GM23338 (cell line): Measurements from ENCODE around the gene DCLK1. TPM values are rescaled to one million over a fixed set of nuclear protein-coding genes. Genes with fewer than 3 reads are reported as not detected.

Experiments
- ATAC-seq: fragments of 200-7000 bp; cut with Tn5 transposase; 3 replicates; pipeline ENCODE4 v1.9.1; 2020
- DNase-seq: peaks from one replicate; pipeline ENCODE4 v3.0.0-alpha.2; 2015; ENCODE audit warnings: low spot score
- H2AFZ ChIP-seq: fragments of 200-600 bp; sonication (generic); 2 replicates; pipeline ENCODE4 v1.8.0; 2016; ENCODE audit warnings: antibody characterized with exemption, mild to moderate bottlenecking, moderate library complexity
- H3F3A ChIP-seq: fragments of 200-600 bp; sonication (generic); replicated peaks from 2 replicates; pipeline ENCODE4 v1.8.0; 2017; ENCODE audit warnings: antibody characterized with exemption, mixed run types, low read depth
- H3K27ac ChIP-seq: fragments of 200-600 bp; sonication (generic); 2 replicates; pipeline ENCODE4 v1.6.1; 2016; ENCODE audit warnings: low read depth
- H3K27me3 ChIP-seq: fragments of 200-600 bp; sonication (generic); 2 replicates; pipeline ENCODE4 v1.8.0; 2016; ENCODE audit warnings: mild to moderate bottlenecking, mixed run types, moderate library complexity; ENCODE audit not compliant: insufficient read depth
- H3K36me3 ChIP-seq: fragments of 200-600 bp; sonication (generic); 2 replicates; pipeline ENCODE4 v1.8.0; 2016; ENCODE audit warnings: mild to moderate bottlenecking; ENCODE audit not compliant: insufficient read depth
- H3K4me1 ChIP-seq: fragments of 200-600 bp; sonication (generic); 2 replicates; pipeline ENCODE4 v1.8.0; 2016; ENCODE audit warnings: mild to moderate bottlenecking, moderate library complexity; ENCODE audit not compliant: insufficient read depth
- H3K4me2 ChIP-seq: fragments of 200-600 bp; sonication (generic); 2 replicates; pipeline ENCODE4 v1.7.1; 2017; ENCODE audit warnings: mixed run types
- H3K4me3 ChIP-seq: fragments of 200-600 bp; sonication (generic); 2 replicates; pipeline ENCODE4 v1.6.1; 2016; ENCODE audit warnings: mixed run types
- H3K79me2 ChIP-seq: fragments of 200-600 bp; sonication (generic); replicated peaks from 2 replicates; pipeline ENCODE4 v1.8.0; 2017; ENCODE audit warnings: mild to moderate bottlenecking; ENCODE audit not compliant: insufficient read depth
- H3K9me2 ChIP-seq: fragments of 200-600 bp; sonication (generic); 2 replicates; pipeline ENCODE4 v1.8.0; 2017; ENCODE audit not compliant: insufficient read depth
- H4K20me1 ChIP-seq: fragments of 200-600 bp; sonication (generic); replicated peaks from 2 replicates; pipeline ENCODE4 v1.8.0; 2017; ENCODE audit warnings: mild to moderate bottlenecking; ENCODE audit not compliant: insufficient read depth
- H3K27ac Mint-ChIP-seq: 2 replicates; pipeline ENCODE4 v1.8.0; 2020; ENCODE audit warnings: inconsistent platforms, mild to moderate bottlenecking, moderate library complexity, mixed read lengths
- H3K27me3 Mint-ChIP-seq: 3 replicates; pipeline ENCODE4 v1.8.0; 2022; ENCODE audit warnings: low read depth, mild to moderate bottlenecking, moderate library complexity, mixed read lengths, inconsistent platforms; ENCODE audit not compliant: insufficient read depth, poor library complexity
- H3K36me3 Mint-ChIP-seq: 3 replicates; pipeline ENCODE4 v1.8.0; 2021; ENCODE audit warnings: low read depth, mild to moderate bottlenecking, inconsistent platforms, moderate library complexity, mixed read lengths
- H3K4me1 Mint-ChIP-seq: 3 replicates; pipeline ENCODE4 v1.8.0; 2020; ENCODE audit warnings: mild to moderate bottlenecking, inconsistent platforms, mixed read lengths
- H3K4me3 Mint-ChIP-seq: 3 replicates; pipeline ENCODE4 v1.8.0; 2021; ENCODE audit warnings: moderate library complexity, mild to moderate bottlenecking, inconsistent platforms, mixed read lengths
- H3K9me3 Mint-ChIP-seq: 3 replicates; pipeline ENCODE4 v1.8.0; 2020; ENCODE audit warnings: moderate library complexity, mild to moderate bottlenecking, inconsistent platforms, mixed read lengths
- CREB1 ChIP-seq: fragments of 250-450 bp; sonication (Bioruptor Pico); IDR thresholded peaks from 2 replicates; pipeline ENCODE4 v1.5.0; 2020; ENCODE audit warnings: low read depth, mild to moderate bottlenecking, moderate library complexity
- CTCF ChIP-seq, 2 experiments: fragments of 200-600 bp in 1 of 2; sonication (generic) in 1 of 2; conservative IDR thresholded peaks; 2 replicates each; pipeline versions ENCODE4 v1.5.1 to v1.6.1; 2016 to 2017; ENCODE audit warnings: antibody characterized with exemption in 2 of 2, low read depth in 2 of 2, mild to moderate bottlenecking in 2 of 2, moderate library complexity in 1 of 2
- EZH2 ChIP-seq: fragments of 200-600 bp; sonication (generic); IDR thresholded peaks from one replicate; pipeline ENCODE4 v1.8.0; 2017; ENCODE audit warnings: antibody characterized with exemption, mild to moderate bottlenecking, low read depth; ENCODE audit not compliant: unreplicated experiment
- EZH2phosphoT487 ChIP-seq: fragments of 200-600 bp; sonication (generic); IDR thresholded peaks from one replicate; pipeline ENCODE4 v1.8.1; 2018; ENCODE audit warnings: antibody characterized with exemption; ENCODE audit not compliant: unreplicated experiment
- JUNB ChIP-seq: IDR thresholded peaks from one replicate; pipeline ENCODE4 v1.6.1; 2016; ENCODE audit warnings: antibody characterized with exemption; ENCODE audit not compliant: unreplicated experiment
- POLR2AphosphoS5 ChIP-seq: IDR thresholded peaks from 2 replicates; pipeline ENCODE4 v1.6.1; 2016; ENCODE audit warnings: antibody characterized with exemption, low read depth
- ZNF114 ChIP-seq: fragments of 250-450 bp; sonication (Bioruptor Pico); IDR thresholded peaks from 2 replicates; pipeline ENCODE4 v1.5.0; 2020; ENCODE audit warnings: mild to moderate bottlenecking, moderate library complexity
- ZNF331 ChIP-seq: fragments of 250-450 bp; sonication (Bioruptor Pico); IDR thresholded peaks from 2 replicates; pipeline ENCODE4 v1.5.0; 2020; ENCODE audit warnings: low read depth, mild to moderate bottlenecking, moderate library complexity
- polyA plus RNA-seq: library from polyadenylated mRNA; unstranded; fragments of >200 nt; fragmentation: Nextera tagmentation; extraction: Ambion mirVana; gene quantifications from 2 replicates; pipeline ENCODE4 v1.2.1, GENCODE V29; 2016
- total RNA-seq: library from RNA; depleted of rRNA; stranded (reverse); fragments of >200 nt; shearing (Covaris generic); gene quantifications from 2 replicates; pipeline ENCODE4 v1.2.3, GENCODE V29; 2014
- TF ChIP-seq, protein P1 (sequence below): IDR thresholded peaks from one replicate; pipeline ENCODE4 v1.6.1; 2018; ENCODE audit warnings: antibody characterized with exemption; ENCODE audit not compliant: unreplicated experiment
- TF ChIP-seq, protein P2 (sequence below): IDR thresholded peaks from 2 replicates; pipeline ENCODE4 v1.6.1; 2016; ENCODE audit warnings: antibody characterized with exemption
- TF ChIP-seq, protein P3 (sequence below): fragments of 250-450 bp; sonication (Bioruptor Pico); IDR thresholded peaks from 2 replicates; pipeline ENCODE4 v1.5.0; 2020; ENCODE audit warnings: mild to moderate bottlenecking, moderate library complexity

Gene DCLK1
- total and polyA plus RNA-seq, 2 experiments from 2014 or later, result 13.1 to 57.7 TPM

DNA sequence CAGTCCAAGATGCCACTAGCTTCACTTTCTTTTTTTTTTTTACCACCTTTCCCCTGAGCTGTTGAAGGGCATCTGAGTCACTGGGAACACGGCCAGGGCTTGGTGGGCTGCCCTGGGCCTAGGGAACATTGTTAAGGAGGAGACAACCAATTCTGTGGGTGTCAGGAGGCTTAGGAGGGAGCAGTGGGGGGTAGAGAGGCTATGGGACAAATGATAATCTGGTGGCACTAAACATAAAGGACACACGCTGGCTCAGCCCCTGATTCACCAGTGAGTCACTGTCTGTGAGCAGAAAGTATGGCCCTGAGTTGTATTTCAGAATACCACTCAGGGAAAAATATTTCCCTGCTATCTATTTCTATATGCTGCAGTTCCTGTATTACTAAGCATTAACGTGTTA lies 207.8 kb downstream of the DCLK1 start:
- TF ChIP-seq JUNB (no peak), ZNF331 (CRISPR knock-in tag) (no peak), EZH2 (no peak), ZNF114 (CRISPR knock-in tag) (no peak), CTCF (conservative IDR thresholded peaks at IDR 0.05; ENCODE audit: low read depth in 2 of 2) (no peak), POLR2AphosphoS5 (no peak), CREB1 (CRISPR knock-in tag) (no peak), EZH2phosphoT487 (no peak)
- TF ChIP-seq, protein P1, sequence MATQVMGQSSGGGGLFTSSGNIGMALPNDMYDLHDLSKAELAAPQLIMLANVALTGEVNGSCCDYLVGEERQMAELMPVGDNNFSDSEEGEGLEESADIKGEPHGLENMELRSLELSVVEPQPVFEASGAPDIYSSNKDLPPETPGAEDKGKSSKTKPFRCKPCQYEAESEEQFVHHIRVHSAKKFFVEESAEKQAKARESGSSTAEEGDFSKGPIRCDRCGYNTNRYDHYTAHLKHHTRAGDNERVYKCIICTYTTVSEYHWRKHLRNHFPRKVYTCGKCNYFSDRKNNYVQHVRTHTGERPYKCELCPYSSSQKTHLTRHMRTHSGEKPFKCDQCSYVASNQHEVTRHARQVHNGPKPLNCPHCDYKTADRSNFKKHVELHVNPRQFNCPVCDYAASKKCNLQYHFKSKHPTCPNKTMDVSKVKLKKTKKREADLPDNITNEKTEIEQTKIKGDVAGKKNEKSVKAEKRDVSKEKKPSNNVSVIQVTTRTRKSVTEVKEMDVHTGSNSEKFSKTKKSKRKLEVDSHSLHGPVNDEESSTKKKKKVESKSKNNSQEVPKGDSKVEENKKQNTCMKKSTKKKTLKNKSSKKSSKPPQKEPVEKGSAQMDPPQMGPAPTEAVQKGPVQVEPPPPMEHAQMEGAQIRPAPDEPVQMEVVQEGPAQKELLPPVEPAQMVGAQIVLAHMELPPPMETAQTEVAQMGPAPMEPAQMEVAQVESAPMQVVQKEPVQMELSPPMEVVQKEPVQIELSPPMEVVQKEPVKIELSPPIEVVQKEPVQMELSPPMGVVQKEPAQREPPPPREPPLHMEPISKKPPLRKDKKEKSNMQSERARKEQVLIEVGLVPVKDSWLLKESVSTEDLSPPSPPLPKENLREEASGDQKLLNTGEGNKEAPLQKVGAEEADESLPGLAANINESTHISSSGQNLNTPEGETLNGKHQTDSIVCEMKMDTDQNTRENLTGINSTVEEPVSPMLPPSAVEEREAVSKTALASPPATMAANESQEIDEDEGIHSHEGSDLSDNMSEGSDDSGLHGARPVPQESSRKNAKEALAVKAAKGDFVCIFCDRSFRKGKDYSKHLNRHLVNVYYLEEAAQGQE, result no peak
- TF ChIP-seq, protein P2, sequence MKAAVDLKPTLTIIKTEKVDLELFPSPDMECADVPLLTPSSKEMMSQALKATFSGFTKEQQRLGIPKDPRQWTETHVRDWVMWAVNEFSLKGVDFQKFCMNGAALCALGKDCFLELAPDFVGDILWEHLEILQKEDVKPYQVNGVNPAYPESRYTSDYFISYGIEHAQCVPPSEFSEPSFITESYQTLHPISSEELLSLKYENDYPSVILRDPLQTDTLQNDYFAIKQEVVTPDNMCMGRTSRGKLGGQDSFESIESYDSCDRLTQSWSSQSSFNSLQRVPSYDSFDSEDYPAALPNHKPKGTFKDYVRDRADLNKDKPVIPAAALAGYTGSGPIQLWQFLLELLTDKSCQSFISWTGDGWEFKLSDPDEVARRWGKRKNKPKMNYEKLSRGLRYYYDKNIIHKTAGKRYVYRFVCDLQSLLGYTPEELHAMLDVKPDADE, result no peak
- TF ChIP-seq, protein P3, sequence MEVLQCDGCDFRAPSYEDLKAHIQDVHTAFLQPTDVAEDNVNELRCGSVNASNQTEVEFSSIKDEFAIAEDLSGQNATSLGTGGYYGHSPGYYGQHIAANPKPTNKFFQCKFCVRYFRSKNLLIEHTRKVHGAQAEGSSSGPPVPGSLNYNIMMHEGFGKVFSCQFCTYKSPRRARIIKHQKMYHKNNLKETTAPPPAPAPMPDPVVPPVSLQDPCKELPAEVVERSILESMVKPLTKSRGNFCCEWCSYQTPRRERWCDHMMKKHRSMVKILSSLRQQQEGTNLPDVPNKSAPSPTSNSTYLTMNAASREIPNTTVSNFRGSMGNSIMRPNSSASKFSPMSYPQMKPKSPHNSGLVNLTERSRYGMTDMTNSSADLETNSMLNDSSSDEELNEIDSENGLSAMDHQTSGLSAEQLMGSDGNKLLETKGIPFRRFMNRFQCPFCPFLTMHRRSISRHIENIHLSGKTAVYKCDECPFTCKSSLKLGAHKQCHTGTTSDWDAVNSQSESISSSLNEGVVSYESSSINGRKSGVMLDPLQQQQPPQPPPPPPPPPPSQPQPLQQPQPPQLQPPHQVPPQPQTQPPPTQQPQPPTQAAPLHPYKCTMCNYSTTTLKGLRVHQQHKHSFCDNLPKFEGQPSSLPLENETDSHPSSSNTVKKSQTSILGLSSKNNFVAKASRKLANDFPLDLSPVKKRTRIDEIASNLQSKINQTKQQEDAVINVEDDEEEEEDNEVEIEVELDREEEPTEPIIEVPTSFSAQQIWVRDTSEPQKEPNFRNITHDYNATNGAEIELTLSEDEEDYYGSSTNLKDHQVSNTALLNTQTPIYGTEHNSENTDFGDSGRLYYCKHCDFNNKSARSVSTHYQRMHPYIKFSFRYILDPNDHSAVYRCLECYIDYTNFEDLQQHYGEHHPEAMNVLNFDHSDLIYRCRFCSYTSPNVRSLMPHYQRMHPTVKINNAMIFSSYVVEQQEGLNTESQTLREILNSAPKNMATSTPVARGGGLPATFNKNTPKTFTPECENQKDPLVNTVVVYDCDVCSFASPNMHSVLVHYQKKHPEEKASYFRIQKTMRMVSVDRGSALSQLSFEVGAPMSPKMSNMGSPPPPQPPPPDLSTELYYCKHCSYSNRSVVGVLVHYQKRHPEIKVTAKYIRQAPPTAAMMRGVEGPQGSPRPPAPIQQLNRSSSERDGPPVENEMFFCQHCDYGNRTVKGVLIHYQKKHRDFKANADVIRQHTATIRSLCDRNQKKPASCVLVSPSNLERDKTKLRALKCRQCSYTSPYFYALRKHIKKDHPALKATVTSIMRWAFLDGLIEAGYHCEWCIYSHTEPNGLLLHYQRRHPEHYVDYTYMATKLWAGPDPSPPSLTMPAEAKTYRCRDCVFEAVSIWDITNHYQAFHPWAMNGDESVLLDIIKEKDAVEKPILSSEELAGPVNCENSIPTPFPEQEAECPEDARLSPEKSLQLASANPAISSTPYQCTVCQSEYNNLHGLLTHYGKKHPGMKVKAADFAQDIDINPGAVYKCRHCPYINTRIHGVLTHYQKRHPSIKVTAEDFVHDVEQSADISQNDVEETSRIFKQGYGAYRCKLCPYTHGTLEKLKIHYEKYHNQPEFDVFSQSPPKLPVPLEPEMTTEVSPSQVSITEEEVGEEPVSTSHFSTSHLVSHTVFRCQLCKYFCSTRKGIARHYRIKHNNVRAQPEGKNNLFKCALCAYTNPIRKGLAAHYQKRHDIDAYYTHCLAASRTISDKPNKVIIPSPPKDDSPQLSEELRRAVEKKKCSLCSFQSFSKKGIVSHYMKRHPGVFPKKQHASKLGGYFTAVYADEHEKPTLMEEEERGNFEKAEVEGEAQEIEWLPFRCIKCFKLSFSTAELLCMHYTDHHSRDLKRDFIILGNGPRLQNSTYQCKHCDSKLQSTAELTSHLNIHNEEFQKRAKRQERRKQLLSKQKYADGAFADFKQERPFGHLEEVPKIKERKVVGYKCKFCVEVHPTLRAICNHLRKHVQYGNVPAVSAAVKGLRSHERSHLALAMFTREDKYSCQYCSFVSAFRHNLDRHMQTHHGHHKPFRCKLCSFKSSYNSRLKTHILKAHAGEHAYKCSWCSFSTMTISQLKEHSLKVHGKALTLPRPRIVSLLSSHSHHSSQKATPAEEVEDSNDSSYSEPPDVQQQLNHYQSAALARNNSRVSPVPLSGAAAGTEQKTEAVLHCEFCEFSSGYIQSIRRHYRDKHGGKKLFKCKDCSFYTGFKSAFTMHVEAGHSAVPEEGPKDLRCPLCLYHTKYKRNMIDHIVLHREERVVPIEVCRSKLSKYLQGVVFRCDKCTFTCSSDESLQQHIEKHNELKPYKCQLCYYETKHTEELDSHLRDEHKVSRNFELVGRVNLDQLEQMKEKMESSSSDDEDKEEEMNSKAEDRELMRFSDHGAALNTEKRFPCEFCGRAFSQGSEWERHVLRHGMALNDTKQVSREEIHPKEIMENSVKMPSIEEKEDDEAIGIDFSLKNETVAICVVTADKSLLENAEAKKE (CRISPR knock-in tag), result no peak
- no peak overlapping the region for H3K4me3 Mint-ChIP-seq
- H3K27ac Mint-ChIP-seq, result no peak overlapping the region
- peaks cover 2% of the 10 kb centered on the region; the same call in 1 of the 3 replicates for H3K9me3 Mint-ChIP-seq
- Histone ChIP-seq H3F3A (no peaks in the 10 kb centered on the region), H3K9me2 (peaks cover 6% of the 10 kb centered on the region; the same call in 1 of the 2 replicates), H4K20me1 (no peaks in the 10 kb centered on the region), H3K27me3 (no peaks in the 10 kb centered on the region), H3K4me2 (no peak overlapping the region), H3K4me1 (peaks cover 10% of the 10 kb centered on the region; the same call in 1 of the 2 replicates), H3K4me3 (no peak overlapping the region), H2AFZ (no peak overlapping the region), H3K36me3 (no peaks in the 10 kb centered on the region), H3K27ac (no peak overlapping the region), H3K79me2 (no peaks in the 10 kb centered on the region)
- H3K27me3 Mint-ChIP-seq, result peaks cover 2% of the 10 kb centered on the region
- DNase-seq (no peak), ATAC-seq (no peak)
- H3K36me3 Mint-ChIP-seq, result no peaks in the 10 kb centered on the region
- peaks cover 26% of the 10 kb centered on the region for H3K4me1 Mint-ChIP-seq
